ENCODE measurements around the gene COQ3. TPM values are rescaled to one million over a fixed set of nuclear protein-coding genes. Genes with fewer than 3 reads are reported as not detected.
A peak's percentile ranks its signal among the peaks of the same experiment; 100 is the strongest.

COQ3 gene
- total and polyA plus RNA-seq, 2 of the 4 experiments (the other 2 are of a cell fraction): 8.2 to 8.9 TPM

DNA sequence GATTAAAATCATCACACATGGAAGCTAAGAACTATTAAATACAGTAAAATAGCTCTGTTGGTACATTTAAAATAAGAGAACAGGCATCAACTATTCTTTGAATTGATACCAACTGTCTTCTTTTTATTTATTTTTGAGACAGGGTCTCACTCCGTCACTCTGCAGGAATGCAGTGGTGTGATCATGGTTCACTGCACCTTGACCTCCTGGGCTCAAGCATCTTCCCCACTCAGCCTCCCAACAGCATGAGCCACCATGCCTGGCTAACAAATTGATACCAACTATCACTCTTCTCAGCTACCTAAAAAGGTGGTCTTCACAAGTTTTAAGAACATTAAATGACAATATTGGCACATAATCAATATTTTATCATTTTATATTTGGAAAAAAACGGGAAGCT, 38.9 kb upstream of the COQ3 start:
- in situ Hi-C loops (cut with MboI; ENCODE audit: low sequenced_read_pairs): no loop called here
- POLR2A ChIA-PET (ENCODE audit: unreplicated experiment): no interaction called here
- Histone ChIP-seq H3K27me3 (ENCODE audit: control insufficient read depth, insufficient read depth, low read length) (no peaks in the 10 kb centered on the region), H2BK20ac (ENCODE audit: low read depth, low read length) (no peak overlapping the region), H3K18ac (ENCODE audit: low read depth, low read length) (peak overlapping the region; percentile 45; the same call in 1 of the 2 replicates), H3K9ac (ENCODE audit: low read depth, low read length) (no peak overlapping the region), H2BK15ac (ENCODE audit: low read depth, low read length) (no peak overlapping the region), H2AK5ac (ENCODE audit: low read depth, low read length) (no peak overlapping the region), H3K4me3 (ENCODE audit: insufficient read depth, low read depth, low read length) (no peak overlapping the region), H4K91ac (ENCODE audit: insufficient read depth, low read depth, low read length) (no peak overlapping the region), H3K36me3 (ENCODE audit: control insufficient read depth, insufficient read depth, low read length) (0 out of 2 replicates have a peak, but pooled peaks cover 2% of the 10 kb centered on the region), H3K4me1 (ENCODE audit: control insufficient read depth, insufficient read depth, low read length) (peaks cover 5% of the 10 kb centered on the region; the same call in 1 of the 2 replicates), H3K14ac (replicated peaks; ENCODE audit: low read depth, low read length) (peak overlapping the region; percentile 52; the same call in 1 of the 2 replicates), H4K20me1 (ENCODE audit: insufficient read depth, low read length) (no peaks in the 10 kb centered on the region), H2AFZ (replicated peaks; ENCODE audit: low read length, poor library complexity) (no peak overlapping the region), H3K23ac (ENCODE audit: low read depth, low read length) (no peak overlapping the region), H4K5ac (ENCODE audit: low read depth, low read length) (peak overlapping the region; percentile 81; the same call in 1 of the 2 replicates), H3K27ac (ENCODE audit: insufficient read depth, low read length) (no peak overlapping the region; the same call in 1 of the 2 replicates), H2BK120ac (ENCODE audit: low read depth, low read length) (no peak overlapping the region), H3K9me3 (ENCODE audit: control insufficient read depth, insufficient read depth, low read length) (no peaks in the 10 kb centered on the region), H2BK5ac (ENCODE audit: low read depth, low read length, poor library complexity, severe bottlenecking) (no peak overlapping the region), H2AK9ac (replicated peaks; ENCODE audit: low read depth, low read length, poor library complexity) (no peak overlapping the region), H3K9me1 (ENCODE audit: insufficient read depth, low read length) (peaks cover 3% of the 10 kb centered on the region), H3K4ac (ENCODE audit: low read depth, low read length) (no peak overlapping the region), H4K8ac (ENCODE audit: low read depth in 2 of 2, low read length in 2 of 2) (peak overlapping the region in 1 of 2 experiments; percentile 42; a peak in 1 of 4 replicates), H3K56ac (ENCODE audit: extremely low read depth, insufficient read depth, low read length) (no peak overlapping the region), H3K79me1 (ENCODE audit: low read depth in 1 of 2, low read length in 2 of 2) (peaks cover 0 to 3% of the 10 kb centered on the region in 2 experiments; a peak in 3 of 4 replicates), H3K4me2 (ENCODE audit: low read depth, low read length) (no peak overlapping the region; the same call in 1 of the 2 replicates)
- DNase-seq (no peak), ATAC-seq (ENCODE audit: low read depth) (no peak)
- WGBS, 2 experiments (ENCODE audit: extremely low coverage in 2 of 2, insufficient read length in 1 of 2): no CpG with 5 or more reads among the region's 2 CpGs
- dilution Hi-C loops (cut with HindIII; ENCODE audit: low sequenced_read_pairs, unreplicated experiment): no loop called here
- CTCF ChIA-PET: interaction anchor here (1.5 kb wide), 1 partner anchor 15 kb away, joined by 3 read pairs; no protein-coding TSS in a partner anchor
- BruUV-seq (replicated peaks): no TSS peak
- intact Hi-C loops (cut with micrococcal nuclease): no loop called here
- no peak for TF ChIP-seq MXI1 (IDR thresholded peaks at IDR 0.05; ENCODE audit: borderline replicate concordance, low read depth, low read length)
- no peak for TF ChIP-seq NFE2L2 (IDR thresholded peaks at IDR 0.05; ENCODE audit: low read depth, low read length)
- no peak for TF ChIP-seq USF2 (IDR thresholded peaks at IDR 0.05; ENCODE audit: low read depth, low read length)
- no peak for TF ChIP-seq MAZ (IDR thresholded peaks at IDR 0.05; ENCODE audit: borderline replicate concordance, low read depth, low read length)
- TF ChIP-seq POLR2A (IDR thresholded peaks at IDR 0.05; ENCODE audit: low read depth, low read length): no peak
- no peak for TF ChIP-seq CHD1 (IDR thresholded peaks at IDR 0.05; ENCODE audit: low read depth, low read length)
- no peak for TF ChIP-seq MAFK (IDR thresholded peaks at IDR 0.05; ENCODE audit: low read depth, low read length)
- TF ChIP-seq, protein P1, sequence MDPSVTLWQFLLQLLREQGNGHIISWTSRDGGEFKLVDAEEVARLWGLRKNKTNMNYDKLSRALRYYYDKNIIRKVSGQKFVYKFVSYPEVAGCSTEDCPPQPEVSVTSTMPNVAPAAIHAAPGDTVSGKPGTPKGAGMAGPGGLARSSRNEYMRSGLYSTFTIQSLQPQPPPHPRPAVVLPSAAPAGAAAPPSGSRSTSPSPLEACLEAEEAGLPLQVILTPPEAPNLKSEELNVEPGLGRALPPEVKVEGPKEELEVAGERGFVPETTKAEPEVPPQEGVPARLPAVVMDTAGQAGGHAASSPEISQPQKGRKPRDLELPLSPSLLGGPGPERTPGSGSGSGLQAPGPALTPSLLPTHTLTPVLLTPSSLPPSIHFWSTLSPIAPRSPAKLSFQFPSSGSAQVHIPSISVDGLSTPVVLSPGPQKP (IDR thresholded peaks at IDR 0.05; ENCODE audit: borderline replicate concordance, low read depth, low read length): no peak
- no peak for TF ChIP-seq BHLHE40 (IDR thresholded peaks at IDR 0.05; ENCODE audit: low read depth, low read length)
- TF ChIP-seq, protein P2, sequence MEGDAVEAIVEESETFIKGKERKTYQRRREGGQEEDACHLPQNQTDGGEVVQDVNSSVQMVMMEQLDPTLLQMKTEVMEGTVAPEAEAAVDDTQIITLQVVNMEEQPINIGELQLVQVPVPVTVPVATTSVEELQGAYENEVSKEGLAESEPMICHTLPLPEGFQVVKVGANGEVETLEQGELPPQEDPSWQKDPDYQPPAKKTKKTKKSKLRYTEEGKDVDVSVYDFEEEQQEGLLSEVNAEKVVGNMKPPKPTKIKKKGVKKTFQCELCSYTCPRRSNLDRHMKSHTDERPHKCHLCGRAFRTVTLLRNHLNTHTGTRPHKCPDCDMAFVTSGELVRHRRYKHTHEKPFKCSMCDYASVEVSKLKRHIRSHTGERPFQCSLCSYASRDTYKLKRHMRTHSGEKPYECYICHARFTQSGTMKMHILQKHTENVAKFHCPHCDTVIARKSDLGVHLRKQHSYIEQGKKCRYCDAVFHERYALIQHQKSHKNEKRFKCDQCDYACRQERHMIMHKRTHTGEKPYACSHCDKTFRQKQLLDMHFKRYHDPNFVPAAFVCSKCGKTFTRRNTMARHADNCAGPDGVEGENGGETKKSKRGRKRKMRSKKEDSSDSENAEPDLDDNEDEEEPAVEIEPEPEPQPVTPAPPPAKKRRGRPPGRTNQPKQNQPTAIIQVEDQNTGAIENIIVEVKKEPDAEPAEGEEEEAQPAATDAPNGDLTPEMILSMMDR (conservative IDR thresholded peaks at IDR 0.05; ENCODE audit: low read depth, low read length): no peak
- TF ChIP-seq FOS (IDR thresholded peaks at IDR 0.05; ENCODE audit: low read depth, low read length): no peak
- no peak for TF ChIP-seq SMC3 (IDR thresholded peaks at IDR 0.05; ENCODE audit: low read depth, low read length)
- TF ChIP-seq RFX5 (IDR thresholded peaks at IDR 0.05; ENCODE audit: low read depth, low read length): no peak
- no peak for TF ChIP-seq RAD21 (IDR thresholded peaks at IDR 0.05; ENCODE audit: low read length)
- TF ChIP-seq RCOR1 (IDR thresholded peaks at IDR 0.05; ENCODE audit: insufficient replicate concordance, low read length): no peak
- no peak for TF ChIP-seq CEBPB (IDR thresholded peaks at IDR 0.05; ENCODE audit: low read depth, low read length)
